HS-27A (cell line): Measurements from ENCODE around the gene LY9.

Experiments used
- DNase-seq: peaks from one replicate; pipeline ENCODE4 v3.0.0-alpha.2; 2012; ENCODE audit warnings: low read depth, missing footprints

LY9 gene

GRCh38 chr1:160795951-160796383, at the start of gene LY9:
Gene LY9, plus strand, starts transcription at chr1:160796174. Its CDS starts 14 bp downstream, at chr1:160796188.
- no peak for DNase-seq

- no peak for DNase-seq
Measured at GRCh38 chr1:160746836-160747500, 49.0 kb upstream of the LY9 start.

GRCh38 chr1:160747717-160748116, 48.3 kb upstream of the LY9 start:
- no peak for DNase-seq

GRCh38 chr1:160748181-160748877, 47.6 kb upstream of the LY9 start:
- DNase-seq: no peak

- no peak for DNase-seq
Measured at GRCh38 chr1:160748878-160749269, 47.1 kb upstream of the LY9 start.

- DNase-seq: no peak
Measured at GRCh38 chr1:160750608-160751007, 45.4 kb upstream of the LY9 start.

GRCh38 chr1:160752406-160752805, 43.6 kb upstream of the LY9 start:
- DNase-seq: no peak

GRCh38 chr1:160752924-160753323, 43.0 kb upstream of the LY9 start:
- no peak for DNase-seq

GRCh38 chr1:160753594-160753993, 42.4 kb upstream of the LY9 start:
- no peak for DNase-seq

- no peak for DNase-seq
Measured at GRCh38 chr1:160755461-160755860, 40.5 kb upstream of the LY9 start.

GRCh38 chr1:160755911-160756848, 39.8 kb upstream of the LY9 start:
- DNase-seq: no peak

- DNase-seq: no peak
Measured at GRCh38 chr1:160756849-160757201, 39.1 kb upstream of the LY9 start.

GRCh38 chr1:160758521-160758920, 37.5 kb upstream of the LY9 start:
- DNase-seq: no peak

GRCh38 chr1:160759740-160760139, 36.2 kb upstream of the LY9 start:
- no peak for DNase-seq

GRCh38 chr1:160761046-160761445, 34.9 kb upstream of the LY9 start:
- no peak for DNase-seq

GRCh38 chr1:160761886-160762285, 34.1 kb upstream of the LY9 start:
- no peak for DNase-seq

- no peak for DNase-seq
Measured at GRCh38 chr1:160763993-160764392, 32.0 kb upstream of the LY9 start.

- no peak for DNase-seq
Measured at GRCh38 chr1:160767395-160768294, 28.3 kb upstream of the LY9 start.

- DNase-seq: no peak
Measured at GRCh38 chr1:160768295-160768657, 27.7 kb upstream of the LY9 start.

GRCh38 chr1:160772331-160772730, 23.6 kb upstream of the LY9 start:
- no peak for DNase-seq

GRCh38 chr1:160773093-160773492, 22.9 kb upstream of the LY9 start:
- DNase-seq: no peak
